GM19468 (cell line): Measurements from ENCODE around the gene RIPK4.

Experiments used
- ATAC-seq: cut with Tn5 transposase; IDR thresholded peaks from one replicate; pipeline ENCODE4 v1.9.1; 2021; ENCODE audit warnings: mild to moderate bottlenecking, moderate library complexity, moderate number of reproducible peaks; ENCODE audit not compliant: unreplicated experiment; ENCODE audit errors: extremely low read depth

RIPK4 gene

GRCh38 chr21:41758550-41758949 is 8.3 kb downstream of the RIPK4 start:
- ATAC-seq = no peak

- no peak for ATAC-seq
Observed at GRCh38 chr21:41755934-41756773, 10.7 kb downstream of the RIPK4 start.

DNA sequence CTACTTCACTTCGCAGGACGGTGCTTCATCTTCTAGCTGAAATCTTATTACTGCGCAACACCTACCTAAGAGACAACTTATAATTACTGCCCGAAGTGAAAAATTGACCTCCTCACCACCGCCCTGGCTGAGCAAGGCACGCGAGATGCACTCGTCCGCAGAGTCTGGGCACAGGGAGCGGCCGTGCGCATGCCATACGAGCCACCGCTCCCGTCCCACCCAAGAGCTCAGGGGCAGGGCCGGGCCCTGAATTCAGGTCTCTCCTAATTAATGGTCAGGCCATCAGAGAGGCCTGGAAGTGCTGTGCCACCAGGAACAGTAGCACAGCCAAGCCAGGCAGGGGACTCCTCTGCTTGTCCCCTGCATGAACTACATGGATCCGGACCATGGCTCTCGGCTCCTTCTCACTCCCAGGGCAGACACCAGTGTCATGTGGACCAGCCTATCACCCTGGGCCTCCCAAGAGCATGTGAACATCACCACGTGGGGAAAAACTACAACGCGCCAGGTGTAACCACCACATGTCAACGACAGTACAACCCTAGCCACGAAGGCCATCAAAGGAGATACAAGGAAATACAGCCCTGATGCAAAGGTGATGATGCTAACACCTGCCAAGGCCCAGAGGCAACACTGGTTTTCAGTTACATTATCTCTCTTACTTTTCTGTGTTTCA is 11.5 kb downstream of the RIPK4 start:
- no peak for ATAC-seq

- no peak for ATAC-seq
Observed at GRCh38 chr21:41754479-41754891, 12.4 kb downstream of the RIPK4 start.

- no peak for ATAC-seq
Observed at GRCh38 chr21:41753006-41753898, 13.6 kb downstream of the RIPK4 start.

DNA sequence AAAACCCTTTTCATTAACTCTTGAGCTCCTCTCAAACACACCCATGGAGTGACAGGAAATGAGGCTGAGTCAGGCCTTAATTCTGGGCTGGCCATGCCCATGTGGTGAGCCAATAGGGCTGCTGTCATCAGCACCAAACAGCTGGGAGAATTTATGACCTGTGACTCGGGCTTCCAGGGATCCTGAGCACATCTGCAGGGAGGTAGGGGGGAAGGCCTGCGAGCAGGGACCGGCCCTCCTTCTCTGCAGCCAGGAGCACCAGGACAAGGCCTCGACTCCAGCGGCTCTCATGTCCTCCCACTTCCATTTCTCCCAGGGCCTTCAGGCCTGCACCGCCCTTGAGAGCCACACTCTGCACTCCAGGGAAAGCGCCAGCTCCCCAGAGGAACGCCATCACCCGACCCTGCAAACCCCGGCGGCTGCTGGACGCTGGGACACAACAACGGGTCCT is 14.6 kb downstream of the RIPK4 start:
- ATAC-seq = no peak

- no peak for ATAC-seq
Observed at GRCh38 chr21:41751611-41752011, 15.2 kb downstream of the RIPK4 start.

DNA sequence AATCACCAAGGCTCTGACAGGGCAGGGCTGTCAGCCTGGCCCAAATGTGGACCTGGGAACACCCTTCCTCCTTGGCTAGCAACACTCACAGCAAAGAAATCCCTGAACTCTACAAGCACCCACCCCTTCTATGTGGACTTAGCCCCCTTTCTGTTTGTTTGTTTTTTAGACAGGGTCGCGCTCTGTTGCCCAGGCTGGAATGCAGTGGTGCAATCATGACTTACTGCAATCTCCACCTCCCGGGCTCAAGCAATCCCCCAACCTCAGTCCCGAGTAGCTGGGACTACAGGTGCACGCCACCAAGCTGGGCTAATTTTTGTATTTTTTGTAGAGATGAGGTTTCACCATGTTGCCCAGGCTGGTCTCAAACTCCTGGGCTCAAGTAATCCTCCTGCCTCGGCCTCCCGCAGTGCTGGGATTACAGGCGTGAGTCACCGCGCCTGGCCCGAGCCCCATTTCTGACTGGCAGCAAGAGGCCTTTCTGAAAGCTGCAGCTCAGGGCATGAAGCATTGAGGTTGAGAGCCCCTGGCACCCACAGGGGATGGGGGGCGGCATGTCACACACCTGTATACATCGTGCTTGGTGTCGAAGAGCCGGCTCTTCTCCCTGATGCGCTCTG is 16.2 kb downstream of the RIPK4 start:
- ATAC-seq = no peak

DNA sequence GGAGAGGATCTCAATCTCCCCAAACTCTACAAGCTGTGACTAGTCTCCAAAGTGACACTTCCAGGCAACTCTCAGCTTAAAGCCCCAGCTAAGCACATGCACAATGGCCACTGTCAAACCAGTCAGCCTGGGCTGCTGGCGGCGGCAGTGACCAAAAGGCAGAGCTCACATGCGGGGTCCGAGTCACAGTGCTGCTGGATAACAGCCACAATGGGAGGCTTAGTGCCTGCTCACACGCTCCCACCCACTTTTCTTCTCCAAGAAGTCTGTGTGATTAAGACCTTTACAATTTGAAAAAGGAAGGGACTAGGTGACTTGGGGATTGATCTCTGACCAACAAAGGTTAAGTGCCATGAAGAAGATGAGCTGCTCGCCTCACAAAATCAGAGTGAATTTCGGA is 16.8 kb downstream of the RIPK4 start:
- ATAC-seq = no peak

DNA sequence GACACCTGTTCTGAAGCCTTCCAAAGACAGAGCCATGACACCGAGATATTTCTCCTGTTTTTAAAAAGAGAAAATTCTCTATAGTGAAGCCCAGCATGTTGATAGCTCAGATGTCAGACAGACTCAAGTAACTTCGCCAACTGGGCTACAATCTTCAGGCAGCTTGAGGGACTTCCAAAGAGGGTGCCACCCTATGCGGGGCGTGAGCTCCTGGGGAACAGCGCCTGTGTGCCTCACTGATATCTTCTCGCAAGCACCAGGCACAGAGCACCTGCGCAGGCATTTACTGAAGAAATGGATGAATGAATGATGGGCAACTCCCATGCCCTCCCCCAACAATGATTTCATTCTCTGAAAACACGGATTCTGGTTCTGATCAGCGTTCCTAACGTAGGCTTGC is 17.6 kb downstream of the RIPK4 start:
- no peak for ATAC-seq

DNA sequence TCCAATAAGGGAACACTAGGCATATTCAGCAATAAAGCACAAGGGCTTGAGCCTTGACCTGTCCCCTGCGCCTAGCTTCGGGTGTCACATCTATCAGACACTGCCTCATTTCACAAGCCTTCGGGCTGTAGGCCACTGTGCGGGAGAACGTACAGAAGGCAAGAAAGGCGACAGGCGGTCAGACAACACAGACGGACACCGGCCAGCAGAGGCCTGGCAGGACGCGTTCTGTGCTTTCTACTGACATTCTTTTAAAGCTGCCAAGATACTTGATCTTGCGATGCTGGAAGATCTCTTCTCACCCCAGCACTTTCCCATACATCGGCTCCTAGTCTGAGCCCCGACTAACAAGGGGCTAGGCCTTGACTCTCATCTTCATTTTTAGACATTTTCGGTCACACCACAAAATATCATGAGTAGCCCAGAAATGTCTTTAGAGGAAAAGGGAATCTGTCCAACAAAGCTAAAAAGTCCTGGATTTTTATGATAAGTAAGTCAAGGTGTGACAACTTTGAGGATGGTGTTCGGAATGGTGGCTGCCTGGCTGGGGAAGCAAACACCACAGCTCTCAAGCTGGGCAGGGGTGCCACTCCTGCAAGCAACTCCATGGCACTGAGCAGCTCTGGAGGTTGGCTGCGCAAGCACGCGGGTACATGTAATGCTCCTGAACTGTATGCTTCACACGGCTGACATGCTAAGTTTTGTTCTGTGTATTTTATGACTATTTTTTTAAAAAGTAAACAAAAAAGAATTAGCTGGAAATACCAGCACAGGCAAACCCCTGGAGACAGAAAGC is 18.7 kb downstream of the RIPK4 start:
- no peak for ATAC-seq

DNA sequence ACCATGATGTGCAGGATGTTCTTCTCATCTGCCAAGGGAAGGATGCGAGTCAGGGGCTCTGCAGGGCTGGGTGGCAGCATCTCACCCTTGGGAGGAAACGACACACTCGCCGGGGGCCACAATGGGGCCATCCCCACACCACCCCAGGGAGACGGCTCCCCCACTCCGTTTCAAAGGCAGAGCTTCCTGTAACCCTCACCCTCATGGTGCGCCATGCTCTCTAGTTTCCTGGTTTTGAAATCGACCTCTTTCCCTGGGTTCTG is 20.2 kb downstream of the RIPK4 start:
- ATAC-seq = no peak

DNA sequence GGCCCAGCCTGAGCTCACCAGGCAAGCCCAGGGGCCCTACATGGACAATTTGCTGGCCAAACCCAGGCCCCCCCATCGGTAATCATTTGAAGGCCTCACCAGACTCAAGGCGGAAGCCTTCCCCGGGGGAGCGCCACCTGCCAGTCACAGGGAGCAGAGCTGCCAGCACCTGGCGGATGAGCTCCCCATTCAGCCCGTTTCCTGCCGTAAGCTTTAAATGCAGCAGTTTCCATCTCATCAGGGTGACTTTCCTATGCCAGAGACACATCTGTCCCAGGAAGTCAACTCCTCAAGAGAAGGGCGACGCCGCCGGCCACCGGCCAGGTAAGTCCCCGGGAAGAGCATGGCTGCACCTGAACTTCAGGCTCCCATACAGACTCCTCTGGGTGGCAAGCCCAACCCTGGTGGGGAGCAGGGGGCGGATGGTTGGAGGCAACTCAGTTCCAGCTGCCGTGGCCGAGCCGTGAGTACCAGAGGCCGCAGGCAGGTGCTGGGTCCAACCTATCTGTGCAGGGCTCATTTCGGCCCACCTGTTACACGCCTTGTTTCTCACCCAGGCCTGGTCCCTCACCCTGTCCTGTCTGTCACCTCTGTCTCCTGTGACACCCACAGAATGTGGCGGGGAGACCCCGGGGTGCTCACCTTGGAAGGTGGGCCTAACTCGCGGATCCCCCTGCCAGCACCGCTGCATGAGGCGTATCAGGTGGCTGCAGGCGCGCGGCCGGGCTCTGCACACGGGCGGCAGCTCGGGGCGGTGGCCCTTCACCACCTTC is 20.7 kb downstream of the RIPK4 start:
- ATAC-seq = no peak

GRCh38 chr21:41745026-41745820 is 21.6 kb downstream of the RIPK4 start:
- ATAC-seq = no peak

GRCh38 chr21:41744028-41744930 is 22.6 kb downstream of the RIPK4 start:
- ATAC-seq = no peak

- ATAC-seq = no peak
Observed at GRCh38 chr21:41743321-41744027, 23.4 kb downstream of the RIPK4 start.
